ENCODE measurements around the gene LAX1.

DNA sequence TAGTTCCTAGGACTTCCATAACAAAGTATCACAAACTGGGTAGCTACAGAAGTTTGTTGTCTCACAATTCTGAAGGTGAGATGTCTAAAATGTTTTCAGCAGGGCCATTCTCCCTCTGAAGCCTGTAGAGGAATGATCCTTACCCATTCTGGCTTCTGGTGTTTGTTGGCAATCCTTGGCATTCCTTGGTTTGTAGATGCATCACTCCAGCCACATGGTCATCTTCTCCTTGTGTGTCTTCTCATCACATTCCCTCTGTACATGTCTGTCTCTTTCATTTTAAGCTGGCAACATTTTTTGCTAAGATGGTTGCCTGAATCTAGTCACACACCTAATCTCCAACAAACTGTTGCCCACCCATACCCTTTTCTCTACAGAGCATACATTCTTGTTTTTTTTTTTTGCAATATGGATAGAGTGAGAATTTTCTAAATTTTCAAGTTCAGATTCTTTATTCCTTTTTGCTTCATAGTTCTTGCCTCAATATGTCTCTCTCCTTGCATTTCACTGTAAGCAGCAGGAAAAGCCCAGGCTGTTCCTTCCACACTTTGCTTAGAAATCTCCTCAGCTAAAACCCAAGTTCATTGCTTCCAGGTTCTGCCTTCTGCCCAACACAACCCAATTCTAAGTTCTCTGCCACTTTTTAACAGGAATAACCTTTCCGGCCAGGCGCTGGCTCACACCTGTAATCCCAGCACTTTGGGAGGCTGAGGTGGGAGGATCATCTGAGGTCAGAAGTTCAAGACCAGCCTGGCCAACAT, 48.8 kb downstream of the LAX1 start:
- TF ChIP-seq, protein P1, sequence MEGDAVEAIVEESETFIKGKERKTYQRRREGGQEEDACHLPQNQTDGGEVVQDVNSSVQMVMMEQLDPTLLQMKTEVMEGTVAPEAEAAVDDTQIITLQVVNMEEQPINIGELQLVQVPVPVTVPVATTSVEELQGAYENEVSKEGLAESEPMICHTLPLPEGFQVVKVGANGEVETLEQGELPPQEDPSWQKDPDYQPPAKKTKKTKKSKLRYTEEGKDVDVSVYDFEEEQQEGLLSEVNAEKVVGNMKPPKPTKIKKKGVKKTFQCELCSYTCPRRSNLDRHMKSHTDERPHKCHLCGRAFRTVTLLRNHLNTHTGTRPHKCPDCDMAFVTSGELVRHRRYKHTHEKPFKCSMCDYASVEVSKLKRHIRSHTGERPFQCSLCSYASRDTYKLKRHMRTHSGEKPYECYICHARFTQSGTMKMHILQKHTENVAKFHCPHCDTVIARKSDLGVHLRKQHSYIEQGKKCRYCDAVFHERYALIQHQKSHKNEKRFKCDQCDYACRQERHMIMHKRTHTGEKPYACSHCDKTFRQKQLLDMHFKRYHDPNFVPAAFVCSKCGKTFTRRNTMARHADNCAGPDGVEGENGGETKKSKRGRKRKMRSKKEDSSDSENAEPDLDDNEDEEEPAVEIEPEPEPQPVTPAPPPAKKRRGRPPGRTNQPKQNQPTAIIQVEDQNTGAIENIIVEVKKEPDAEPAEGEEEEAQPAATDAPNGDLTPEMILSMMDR (IDR thresholded peaks at IDR 0.05): no peak
- no peak for TF ChIP-seq ZFX (IDR thresholded peaks at IDR 0.05; ENCODE audit: borderline replicate concordance)
